IMR-90 (cell line): ENCODE results near the gene EPHB1. TPM values are rescaled to one million over a fixed set of nuclear protein-coding genes. Genes with fewer than 3 reads are reported as not detected.

Experiments used
- ATAC-seq: fragments of 200-7000 bp; cut with Tn5 transposase; 2 replicates; pipeline ENCODE4 v1.9.1; 2020; ENCODE audit warnings: low read depth, mild to moderate bottlenecking, moderate library complexity
- BruUV-seq: library from RNA; stranded (reverse); fragments of 400-500 nt; replicated peaks from 2 replicates; lab custom pipeline; 2021; lab: Mats Ljungman, UMichigan
- CTCF ChIA-PET: fragments of 300-600 bp; formaldehyde crosslinking; extraction: SDS; loops from one replicate; lab custom pipeline; 2021; ENCODE audit warnings: antibody characterized with exemption; lab: Yijun Ruan, JAX
- POLR2A ChIA-PET: fragments of 300-600 bp; sonication (Branson Sonifier 250); formaldehyde crosslinking; loops from one replicate; lab custom pipeline; 2022; ENCODE audit warnings: antibody characterized with exemption; ENCODE audit not compliant: unreplicated experiment; lab: Charles Lee
- DNase-seq: peaks from one replicate; pipeline ENCODE4 v3.0.0; 2013
- H2AFZ ChIP-seq: replicated peaks from 2 replicates; pipeline ENCODE3; 2013; ENCODE audit warnings: low read length, mild to moderate bottlenecking; ENCODE audit not compliant: poor library complexity
- H2AK5ac ChIP-seq: 2 replicates; pipeline ENCODE4 v1.6.1; 2013; ENCODE audit warnings: low read depth, low read length, inconsistent platforms
- H2AK9ac ChIP-seq: replicated peaks from 2 replicates; pipeline ENCODE3; 2013; ENCODE audit warnings: mild to moderate bottlenecking, low read depth, low read length, moderate library complexity; ENCODE audit not compliant: poor library complexity
- H2BK120ac ChIP-seq: 2 replicates; pipeline ENCODE4 v1.6.1; 2013; ENCODE audit warnings: low read depth, low read length, inconsistent platforms
- H2BK15ac ChIP-seq: 3 replicates; pipeline ENCODE4 v1.6.1; 2013; ENCODE audit warnings: low read depth, low read length, inconsistent platforms
- H2BK20ac ChIP-seq: 2 replicates; pipeline ENCODE4 v1.6.1; 2013; ENCODE audit warnings: low read depth, mild to moderate bottlenecking, inconsistent platforms, low read length, moderate library complexity
- H2BK5ac ChIP-seq: 2 replicates; pipeline ENCODE4 v1.6.1; 2013; ENCODE audit warnings: mild to moderate bottlenecking, low read depth, low read length, inconsistent platforms; ENCODE audit not compliant: poor library complexity, severe bottlenecking
- H3K14ac ChIP-seq: replicated peaks from 2 replicates; pipeline ENCODE4 v1.6.1; 2013; ENCODE audit warnings: low read depth, low read length, inconsistent platforms
- H3K18ac ChIP-seq: 2 replicates; pipeline ENCODE4 v1.6.1; 2013; ENCODE audit warnings: low read depth, low read length, control low read depth
- H3K23ac ChIP-seq: 2 replicates; pipeline ENCODE4 v1.6.1; 2013; ENCODE audit warnings: low read depth, low read length, inconsistent platforms
- H3K27ac ChIP-seq: 2 replicates; pipeline ENCODE4 v1.5.1; 2013; ENCODE audit warnings: mild to moderate bottlenecking, control low read depth, low read length; ENCODE audit not compliant: insufficient read depth
- H3K27me3 ChIP-seq: 2 replicates; pipeline ENCODE4 v1.6.1; 2013; ENCODE audit warnings: low read length; ENCODE audit not compliant: control insufficient read depth, insufficient read depth
- H3K36me3 ChIP-seq: 2 replicates; pipeline ENCODE4 v1.6.1; 2013; ENCODE audit warnings: low read length, mixed read lengths; ENCODE audit not compliant: control insufficient read depth, insufficient read depth
- H3K4ac ChIP-seq: 2 replicates; pipeline ENCODE4 v1.6.1; 2013; ENCODE audit warnings: low read depth, low read length, inconsistent platforms
- H3K4me1 ChIP-seq: 2 replicates; pipeline ENCODE4 v1.6.1; 2013; ENCODE audit warnings: low read length, mixed read lengths; ENCODE audit not compliant: control insufficient read depth, insufficient read depth
- H3K4me2 ChIP-seq: 2 replicates; pipeline ENCODE4 v1.6.1; 2013; ENCODE audit warnings: low read depth, mild to moderate bottlenecking, control low read depth, low read length, moderate library complexity
- H3K4me3 ChIP-seq: 2 replicates; pipeline ENCODE4 v1.5.1; 2013; ENCODE audit warnings: low read depth, mild to moderate bottlenecking, control low read depth, low read length, moderate library complexity; ENCODE audit not compliant: insufficient read depth
- H3K56ac ChIP-seq: 2 replicates; pipeline ENCODE4 v1.6.1; 2013; ENCODE audit warnings: low read length, inconsistent platforms; ENCODE audit not compliant: insufficient read depth; ENCODE audit errors: extremely low read depth
- H3K79me1 ChIP-seq, 2 experiments: 2 replicates each; pipeline ENCODE4 v1.6.1; 2013; ENCODE audit warnings: low read length in 2 of 2, inconsistent platforms in 1 of 2, low read depth in 1 of 2
- H3K9ac ChIP-seq: 2 replicates; pipeline ENCODE4 v1.6.1; 2013; ENCODE audit warnings: low read depth, low read length, control low read depth
- H3K9me1 ChIP-seq: 2 replicates; pipeline ENCODE4 v1.6.1; 2013; ENCODE audit warnings: low read length, inconsistent platforms; ENCODE audit not compliant: insufficient read depth
- H3K9me3 ChIP-seq: 2 replicates; pipeline ENCODE4 v1.6.1; 2013; ENCODE audit warnings: low read length; ENCODE audit not compliant: control insufficient read depth, insufficient read depth
- H4K20me1 ChIP-seq: 2 replicates; pipeline ENCODE4 v1.6.1; 2013; ENCODE audit warnings: low read length, inconsistent platforms; ENCODE audit not compliant: insufficient read depth
- H4K5ac ChIP-seq: 2 replicates; pipeline ENCODE4 v1.6.1; 2013; ENCODE audit warnings: mild to moderate bottlenecking, low read depth, low read length, control low read depth
- H4K8ac ChIP-seq, 2 experiments: 2 replicates each; pipeline ENCODE4 v1.6.1; 2013; ENCODE audit warnings: low read depth in 2 of 2, low read length in 2 of 2, control low read depth in 1 of 2, inconsistent platforms in 1 of 2
- H4K91ac ChIP-seq: 2 replicates; pipeline ENCODE4 v1.6.1; 2013; ENCODE audit warnings: low read depth, low read length, inconsistent platforms; ENCODE audit not compliant: insufficient read depth
- BHLHE40 ChIP-seq: fragments of 150-350 bp; IDR thresholded peaks from 2 replicates; pipeline ENCODE4 v1.6.1; 2016; ENCODE audit warnings: mild to moderate bottlenecking, low read depth, low read length
- CTCF ChIP-seq: conservative IDR thresholded peaks from 2 replicates; pipeline ENCODE4 v1.5.1; 2012; ENCODE audit warnings: mild to moderate bottlenecking, low read depth, low read length, improper control_type of control experiment
- FOS ChIP-seq: fragments of 150-350 bp; IDR thresholded peaks from 2 replicates; pipeline ENCODE4 v1.6.1; 2016; ENCODE audit warnings: low read depth, low read length
- MAFK ChIP-seq: IDR thresholded peaks from 2 replicates; pipeline ENCODE4 v1.6.1; 2012; ENCODE audit warnings: low read depth, low read length, improper control_type of control experiment
- MAZ ChIP-seq: IDR thresholded peaks from 2 replicates; pipeline ENCODE4 v1.6.1; 2012; ENCODE audit warnings: low read depth, mild to moderate bottlenecking, low read length, improper control_type of control experiment, moderate library complexity, borderline replicate concordance
- MXI1 ChIP-seq: IDR thresholded peaks from 2 replicates; pipeline ENCODE4 v1.6.1; 2012; ENCODE audit warnings: low read depth, mild to moderate bottlenecking, low read length, moderate library complexity, borderline replicate concordance
- NFE2L2 ChIP-seq: fragments of 150-350 bp; IDR thresholded peaks from 2 replicates; pipeline ENCODE4 v1.6.1; 2016; ENCODE audit warnings: low read depth, mild to moderate bottlenecking, low read length
- POLR2A ChIP-seq: IDR thresholded peaks from 2 replicates; pipeline ENCODE4 v1.6.1; 2012; ENCODE audit warnings: mild to moderate bottlenecking, low read depth, low read length
- RAD21 ChIP-seq: IDR thresholded peaks from 2 replicates; pipeline ENCODE4 v1.6.1; 2012; ENCODE audit warnings: low read length, improper control_type of control experiment
- RCOR1 ChIP-seq: IDR thresholded peaks from 2 replicates; pipeline ENCODE4 v1.6.1; 2012; ENCODE audit warnings: mild to moderate bottlenecking, low read length, improper control_type of control experiment; ENCODE audit not compliant: insufficient replicate concordance
- RFX5 ChIP-seq: IDR thresholded peaks from 2 replicates; pipeline ENCODE4 v1.8.0; 2012; ENCODE audit warnings: low read depth, mild to moderate bottlenecking, low read length, moderate library complexity
- SMC3 ChIP-seq: fragments of 150-350 bp; IDR thresholded peaks from 2 replicates; pipeline ENCODE4 v1.6.1; 2016; ENCODE audit warnings: low read depth, mild to moderate bottlenecking, antibody characterized with exemption, low read length, moderate library complexity
- WGBS, 2 experiments: methylation state at CpG; one replicate each; pipeline versions ENCODE4 v1.1.5 to v1.1.7; 2013; ENCODE audit warnings: missing lambda C conversion rate in 2 of 2; ENCODE audit not compliant: insufficient read length in 1 of 2; ENCODE audit errors: extremely low coverage in 2 of 2; 5-methylcytosine and 5-hydroxymethylcytosine counted together
- dilution Hi-C: fragments of 300-500 bp; cut with HindIII; formaldehyde crosslinking; loops from one replicate; pipeline ENCODE4 v1.14.3; 2018; ENCODE audit warnings: low sequenced_read_pairs; ENCODE audit not compliant: unreplicated experiment
- in situ Hi-C: fragments of 300-500 bp; cut with MboI; formaldehyde crosslinking; loops from 3 replicates; pipeline ENCODE4 v1.14.3; 2019; ENCODE audit warnings: low sequenced_read_pairs, inconsistent platforms, mixed read lengths
- intact Hi-C: fragments of 100-400 bp; cut with micrococcal nuclease; formaldehyde crosslinking; loops from 2 replicates; pipeline ENCODE4 v1.10.0; 2022
- polyA plus RNA-seq, 3 experiments: library from polyadenylated mRNA; depleted of rRNA; stranded (reverse); fragments of >200 nt; gene quantifications; 2 replicates each; pipeline ENCODE4 v1.2.3, GENCODE V29; 2012; ENCODE audit warnings: low replicate concordance in 1 of 3
- total RNA-seq: library from RNA; depleted of rRNA; stranded (reverse); fragments of >200 nt; gene quantifications from 2 replicates; pipeline ENCODE4 v1.2.3, GENCODE V29; 2012
- TF ChIP-seq, protein P1 (sequence below): fragments of 150-350 bp; IDR thresholded peaks from 2 replicates; pipeline ENCODE4 v1.6.1; 2016; ENCODE audit warnings: low read depth, mild to moderate bottlenecking, low read length, moderate library complexity, borderline replicate concordance

The EPHB1 gene
- total and polyA plus RNA-seq, 2 of the 4 experiments (the other 2 are of a cell fraction) = 0.17 to 0.36 TPM

GRCh38 chr3:135215516-135215915 is 420.5 kb downstream of the EPHB1 start:
- dilution Hi-C loops (no loop called here), in situ Hi-C loops (no loop called here), intact Hi-C loops (no loop called here)
- Histone ChIP-seq H3K9me1 (no peaks in the 10 kb centered on the region), H4K8ac (no peak overlapping the region), H2AFZ (no peak overlapping the region), H3K9ac (no peak overlapping the region), H3K18ac (no peak overlapping the region), H2BK120ac (no peak overlapping the region), H3K9me3 (peaks cover 5% of the 10 kb centered on the region; the same call in 1 of the 2 replicates), H4K5ac (no peak overlapping the region), H3K36me3 (no peaks in the 10 kb centered on the region), H2AK5ac (no peak overlapping the region), H3K4ac (no peak overlapping the region), H2BK5ac (no peak overlapping the region), H3K14ac (no peak overlapping the region), H2AK9ac (no peak overlapping the region), H2BK15ac (no peak overlapping the region), H3K56ac (no peak overlapping the region), H3K27ac (no peak overlapping the region), H3K4me1 (no peaks in the 10 kb centered on the region), H4K20me1 (no peaks in the 10 kb centered on the region), H3K4me2 (no peak overlapping the region), H3K27me3 (no peaks in the 10 kb centered on the region), H3K79me1 (no peaks in the 10 kb centered on the region), H2BK20ac (no peak overlapping the region), H3K23ac (no peak overlapping the region), H4K91ac (no peak overlapping the region), H3K4me3 (no peak overlapping the region)
- 92% methylated on average over 2 of the region's 6 CpGs; no CpG with 5 or more reads in 1 of the 2 experiments for WGBS, 2 experiments
- POLR2A ChIA-PET = no interaction called here
- CTCF ChIA-PET = no interaction called here
- TF ChIP-seq RFX5 (no peak), FOS (no peak), MXI1 (no peak), NFE2L2 (no peak), SMC3 (no peak), BHLHE40 (no peak), POLR2A (no peak), MAFK (no peak), RAD21 (no peak), RCOR1 (no peak), MAZ (no peak), CTCF (no peak)
- TF ChIP-seq, protein P1, sequence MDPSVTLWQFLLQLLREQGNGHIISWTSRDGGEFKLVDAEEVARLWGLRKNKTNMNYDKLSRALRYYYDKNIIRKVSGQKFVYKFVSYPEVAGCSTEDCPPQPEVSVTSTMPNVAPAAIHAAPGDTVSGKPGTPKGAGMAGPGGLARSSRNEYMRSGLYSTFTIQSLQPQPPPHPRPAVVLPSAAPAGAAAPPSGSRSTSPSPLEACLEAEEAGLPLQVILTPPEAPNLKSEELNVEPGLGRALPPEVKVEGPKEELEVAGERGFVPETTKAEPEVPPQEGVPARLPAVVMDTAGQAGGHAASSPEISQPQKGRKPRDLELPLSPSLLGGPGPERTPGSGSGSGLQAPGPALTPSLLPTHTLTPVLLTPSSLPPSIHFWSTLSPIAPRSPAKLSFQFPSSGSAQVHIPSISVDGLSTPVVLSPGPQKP = no peak
- ATAC-seq (no peak), DNase-seq (no peak)
- no TSS peak for BruUV-seq
